Measurements from ENCODE around the gene PTPRE. TPM values are rescaled to one million over a fixed set of nuclear protein-coding genes. Genes with fewer than 3 reads are reported as not detected.

Gene PTPRE
- total and polyA plus RNA-seq, 4 experiments from 2014 or later: 6.5 to 27.6 (median 18.9) TPM

GRCh38 chr10:127872011-127872761, 34.7 kb upstream of the PTPRE start:
- POLR2A ChIA-PET (ENCODE audit: partially characterized antibody): no interaction called here
- no peaks in the 10 kb centered on the region for H3K36me3 Mint-ChIP-seq
- H3K27me3 Mint-ChIP-seq: peaks cover 14 to 17% of the 10 kb centered on the region in 2 donors
- peak overlapping the region in 2 of 7 donors; percentile 30 to 66 for H3K27ac Mint-ChIP-seq
- H3K9me3 ChIP-seq (ENCODE audit: control insufficient read depth in 1 of 2, low read length in 2 of 2): no peaks in the 10 kb centered on the region
- peaks cover 0 to 1% (median 0%) of the 10 kb centered on the region in 4 donors for H3K4me1 Mint-ChIP-seq
- CTCF ChIA-PET (ENCODE audit: partially characterized antibody): no interaction called here
- H3K27ac ChIP-seq (ENCODE audit: low read depth, low read length): no peak overlapping the region
- no peaks in the 10 kb centered on the region for H3K4me1 ChIP-seq (ENCODE audit: insufficient read depth, low read length)
- no peak overlapping the region for H3K4me3 ChIP-seq (ENCODE audit: low read length in 2 of 2)
- no peaks in the 10 kb centered on the region for H3K27me3 ChIP-seq (ENCODE audit: insufficient read depth, low read length)
- no peak for DNase-seq
- H3K4me3 Mint-ChIP-seq: no peak overlapping the region
- intact Hi-C loops (cut with micrococcal nuclease): no loop called here
- no peaks in the 10 kb centered on the region for H3K36me3 ChIP-seq (ENCODE audit: insufficient read depth, low read length)
- H3K9me3 Mint-ChIP-seq: peaks cover 0 to 30% (median 16%) of the 10 kb centered on the region in 8 donors

- H3K27ac ChIP-seq (ENCODE audit: low read depth, low read length): no peak overlapping the region
- H3K36me3 ChIP-seq (ENCODE audit: insufficient read depth, low read length): no peaks in the 10 kb centered on the region
- H3K36me3 Mint-ChIP-seq: no peaks in the 10 kb centered on the region
- H3K27me3 ChIP-seq (ENCODE audit: insufficient read depth, low read length): no peaks in the 10 kb centered on the region
- peaks cover 14 to 17% of the 10 kb centered on the region in 2 donors for H3K27me3 Mint-ChIP-seq
- no peak overlapping the region for H3K4me3 ChIP-seq (ENCODE audit: low read length in 2 of 2)
- no peaks in the 10 kb centered on the region for H3K9me3 ChIP-seq (ENCODE audit: control insufficient read depth in 1 of 2, low read length in 2 of 2)
- peaks cover 0 to 30% (median 16%) of the 10 kb centered on the region in 8 donors for H3K9me3 Mint-ChIP-seq
- CTCF ChIA-PET (ENCODE audit: partially characterized antibody): no interaction called here
- no peak overlapping the region for H3K4me3 Mint-ChIP-seq
- POLR2A ChIA-PET (ENCODE audit: partially characterized antibody): no interaction called here
- H3K4me1 Mint-ChIP-seq: peaks cover 0 to 1% (median 0%) of the 10 kb centered on the region in 4 donors
- no peak for DNase-seq
- no peaks in the 10 kb centered on the region for H3K4me1 ChIP-seq (ENCODE audit: insufficient read depth, low read length)
- H3K27ac Mint-ChIP-seq: peak overlapping the region in 2 of 7 donors; percentile 62 to 66
- intact Hi-C loops (cut with micrococcal nuclease): no loop called here
Measured at GRCh38 chr10:127872871-127873600, 33.9 kb upstream of the PTPRE start.

- Mint-ChIP-seq H3K36me3 (no peaks in the 10 kb centered on the region), H3K27ac (no peak overlapping the region), H3K4me3 (no peak overlapping the region), H3K4me1 (peaks cover 0 to 1% (median 0%) of the 10 kb centered on the region in 4 donors), H3K9me3 (peaks cover 0 to 20% (median 12%) of the 10 kb centered on the region in 8 donors), H3K27me3 (peaks cover 14 to 15% of the 10 kb centered on the region in 2 donors)
- Histone ChIP-seq H3K27ac (ENCODE audit: low read depth, low read length) (no peak overlapping the region), H3K4me3 (ENCODE audit: low read length in 2 of 2) (no peak overlapping the region), H3K9me3 (ENCODE audit: control insufficient read depth in 1 of 2, low read length in 2 of 2) (no peaks in the 10 kb centered on the region), H3K4me1 (ENCODE audit: insufficient read depth, low read length) (no peaks in the 10 kb centered on the region), H3K27me3 (ENCODE audit: insufficient read depth, low read length) (no peaks in the 10 kb centered on the region), H3K36me3 (ENCODE audit: insufficient read depth, low read length) (no peaks in the 10 kb centered on the region)
- no peak for DNase-seq
- ChIA-PET POLR2A (ENCODE audit: partially characterized antibody) (no interaction called here), CTCF (ENCODE audit: partially characterized antibody) (interaction anchor here (1.7 kb wide), 1 partner anchor 137 kb away, joined by 3 read pairs; no protein-coding TSS in a partner anchor)
- intact Hi-C loops (cut with micrococcal nuclease): no loop called here
Measured at GRCh38 chr10:127873901-127874470, 32.9 kb upstream of the PTPRE start.

- DNase-seq: no peak
- intact Hi-C loops (cut with micrococcal nuclease): no loop called here
- Mint-ChIP-seq H3K9me3 (peaks cover 0 to 12% (median 5%) of the 10 kb centered on the region in 8 donors), H3K36me3 (no peaks in the 10 kb centered on the region), H3K4me1 (peaks cover 0 to 1% (median 0%) of the 10 kb centered on the region in 4 donors), H3K27me3 (peaks cover 14 to 15% of the 10 kb centered on the region in 2 donors), H3K27ac (no peak overlapping the region), H3K4me3 (no peak overlapping the region)
- Histone ChIP-seq H3K9me3 (ENCODE audit: control insufficient read depth in 1 of 2, low read length in 2 of 2) (no peaks in the 10 kb centered on the region), H3K27me3 (ENCODE audit: insufficient read depth, low read length) (no peaks in the 10 kb centered on the region), H3K27ac (ENCODE audit: low read depth, low read length) (no peak overlapping the region), H3K4me3 (ENCODE audit: low read length in 2 of 2) (no peak overlapping the region), H3K36me3 (ENCODE audit: insufficient read depth, low read length) (no peaks in the 10 kb centered on the region), H3K4me1 (ENCODE audit: insufficient read depth, low read length) (no peaks in the 10 kb centered on the region)
- CTCF ChIA-PET (ENCODE audit: partially characterized antibody): interaction anchor here (1.7 kb wide), 1 partner anchor 136 kb away, joined by 3 read pairs; no protein-coding TSS in a partner anchor
- POLR2A ChIA-PET (ENCODE audit: partially characterized antibody): no interaction called here
Measured at GRCh38 chr10:127874671-127875448, 32.0 kb upstream of the PTPRE start.

GRCh38 chr10:127875449-127875765, 31.5 kb upstream of the PTPRE start:
- Histone ChIP-seq H3K27me3 (ENCODE audit: insufficient read depth, low read length) (no peaks in the 10 kb centered on the region), H3K4me1 (ENCODE audit: insufficient read depth, low read length) (peaks cover 4% of the 10 kb centered on the region), H3K36me3 (ENCODE audit: insufficient read depth, low read length) (no peaks in the 10 kb centered on the region), H3K9me3 (ENCODE audit: control insufficient read depth in 1 of 2, low read length in 2 of 2) (no peaks in the 10 kb centered on the region), H3K27ac (ENCODE audit: low read depth, low read length) (no peak overlapping the region), H3K4me3 (ENCODE audit: low read length in 2 of 2) (no peak overlapping the region)
- H3K27me3 Mint-ChIP-seq: peaks cover 13 to 14% of the 10 kb centered on the region in 2 donors
- no peak overlapping the region for H3K27ac Mint-ChIP-seq
- peaks cover 0 to 6% (median 3%) of the 10 kb centered on the region in 8 donors for H3K9me3 Mint-ChIP-seq
- DNase-seq: no peak
- CTCF ChIA-PET (ENCODE audit: partially characterized antibody): interaction anchor here (1.7 kb wide), 1 partner anchor 136 kb away, joined by 3 read pairs; no protein-coding TSS in a partner anchor
- intact Hi-C loops (cut with micrococcal nuclease): no loop called here
- POLR2A ChIA-PET (ENCODE audit: partially characterized antibody): no interaction called here
- H3K4me3 Mint-ChIP-seq: no peak overlapping the region
- H3K36me3 Mint-ChIP-seq: no peaks in the 10 kb centered on the region
- H3K4me1 Mint-ChIP-seq: peaks cover under 1 to 4% (median 2%) of the 10 kb centered on the region in 4 donors

GRCh38 chr10:127875916-127876315, 31.0 kb upstream of the PTPRE start:
- Histone ChIP-seq H3K27me3 (ENCODE audit: insufficient read depth, low read length) (no peaks in the 10 kb centered on the region), H3K9me3 (ENCODE audit: control insufficient read depth in 1 of 2, low read length in 2 of 2) (no peaks in the 10 kb centered on the region), H3K4me3 (ENCODE audit: low read length in 2 of 2) (no peak overlapping the region), H3K4me1 (ENCODE audit: insufficient read depth, low read length) (peaks cover 9% of the 10 kb centered on the region), H3K36me3 (ENCODE audit: insufficient read depth, low read length) (no peaks in the 10 kb centered on the region), H3K27ac (ENCODE audit: low read depth, low read length) (no peak overlapping the region)
- no peak for DNase-seq
- Mint-ChIP-seq H3K9me3 (peaks cover 0 to 4% (median under 1%) of the 10 kb centered on the region in 8 donors), H3K4me3 (no peak overlapping the region), H3K27ac (no peak overlapping the region), H3K27me3 (peaks cover 12 to 14% of the 10 kb centered on the region in 2 donors), H3K4me1 (peaks cover 3 to 8% (median 5%) of the 10 kb centered on the region in 4 donors), H3K36me3 (no peaks in the 10 kb centered on the region)
- POLR2A ChIA-PET (ENCODE audit: partially characterized antibody): no interaction called here
- intact Hi-C loops (cut with micrococcal nuclease): no loop called here
- CTCF ChIA-PET (ENCODE audit: partially characterized antibody): interaction anchor here (0.6 to 1.7 kb wide), 2 partner anchors 135 to 213 kb away, joined by 3 read pairs; no protein-coding TSS in a partner anchor
